SK-N-MC (cell line): ENCODE data around the gene SCG3.

Source experiments
- EZH2 ChIP-seq: fragments of 200-600 bp; sonication (generic); IDR thresholded peaks from one replicate; pipeline ENCODE4 v1.6.1; 2017; ENCODE audit warnings: antibody characterized with exemption
- POLR2AphosphoS5 ChIP-seq: IDR thresholded peaks from 2 replicates; pipeline ENCODE4 v1.6.1; 2012; ENCODE audit warnings: mild to moderate bottlenecking, low read depth, low read length, borderline replicate concordance

- no peak for TF ChIP-seq POLR2AphosphoS5
- TF ChIP-seq EZH2, result no peak
Measured at GRCh38 chr15:51706291-51706690, 25.0 kb downstream of the SCG3 start.
